ENCODE measurements around the gene VKORC1.

VKORC1 gene

DNA sequence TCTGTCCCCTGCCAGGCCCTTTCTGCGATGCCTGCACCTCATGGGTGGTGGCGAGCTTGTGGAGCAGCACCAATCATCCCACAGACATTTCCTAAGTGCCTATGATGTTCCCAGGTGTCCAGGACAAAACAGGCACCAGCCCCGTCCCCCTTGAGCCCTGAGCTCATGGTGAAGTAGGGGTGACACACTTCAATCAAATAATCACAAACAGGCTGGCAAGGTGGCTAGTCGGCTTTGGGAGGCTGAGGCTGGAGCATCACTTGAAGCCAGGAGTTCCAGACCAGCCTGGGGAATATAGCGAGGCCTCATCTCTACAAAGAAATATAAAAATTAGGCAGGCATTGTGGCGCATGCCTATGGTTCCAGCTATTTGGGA lies 41.7 kb upstream of the VKORC1 start:
- TF ChIP-seq, protein P1, sequence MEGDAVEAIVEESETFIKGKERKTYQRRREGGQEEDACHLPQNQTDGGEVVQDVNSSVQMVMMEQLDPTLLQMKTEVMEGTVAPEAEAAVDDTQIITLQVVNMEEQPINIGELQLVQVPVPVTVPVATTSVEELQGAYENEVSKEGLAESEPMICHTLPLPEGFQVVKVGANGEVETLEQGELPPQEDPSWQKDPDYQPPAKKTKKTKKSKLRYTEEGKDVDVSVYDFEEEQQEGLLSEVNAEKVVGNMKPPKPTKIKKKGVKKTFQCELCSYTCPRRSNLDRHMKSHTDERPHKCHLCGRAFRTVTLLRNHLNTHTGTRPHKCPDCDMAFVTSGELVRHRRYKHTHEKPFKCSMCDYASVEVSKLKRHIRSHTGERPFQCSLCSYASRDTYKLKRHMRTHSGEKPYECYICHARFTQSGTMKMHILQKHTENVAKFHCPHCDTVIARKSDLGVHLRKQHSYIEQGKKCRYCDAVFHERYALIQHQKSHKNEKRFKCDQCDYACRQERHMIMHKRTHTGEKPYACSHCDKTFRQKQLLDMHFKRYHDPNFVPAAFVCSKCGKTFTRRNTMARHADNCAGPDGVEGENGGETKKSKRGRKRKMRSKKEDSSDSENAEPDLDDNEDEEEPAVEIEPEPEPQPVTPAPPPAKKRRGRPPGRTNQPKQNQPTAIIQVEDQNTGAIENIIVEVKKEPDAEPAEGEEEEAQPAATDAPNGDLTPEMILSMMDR (IDR thresholded peaks at IDR 0.05), result no peak

DNA sequence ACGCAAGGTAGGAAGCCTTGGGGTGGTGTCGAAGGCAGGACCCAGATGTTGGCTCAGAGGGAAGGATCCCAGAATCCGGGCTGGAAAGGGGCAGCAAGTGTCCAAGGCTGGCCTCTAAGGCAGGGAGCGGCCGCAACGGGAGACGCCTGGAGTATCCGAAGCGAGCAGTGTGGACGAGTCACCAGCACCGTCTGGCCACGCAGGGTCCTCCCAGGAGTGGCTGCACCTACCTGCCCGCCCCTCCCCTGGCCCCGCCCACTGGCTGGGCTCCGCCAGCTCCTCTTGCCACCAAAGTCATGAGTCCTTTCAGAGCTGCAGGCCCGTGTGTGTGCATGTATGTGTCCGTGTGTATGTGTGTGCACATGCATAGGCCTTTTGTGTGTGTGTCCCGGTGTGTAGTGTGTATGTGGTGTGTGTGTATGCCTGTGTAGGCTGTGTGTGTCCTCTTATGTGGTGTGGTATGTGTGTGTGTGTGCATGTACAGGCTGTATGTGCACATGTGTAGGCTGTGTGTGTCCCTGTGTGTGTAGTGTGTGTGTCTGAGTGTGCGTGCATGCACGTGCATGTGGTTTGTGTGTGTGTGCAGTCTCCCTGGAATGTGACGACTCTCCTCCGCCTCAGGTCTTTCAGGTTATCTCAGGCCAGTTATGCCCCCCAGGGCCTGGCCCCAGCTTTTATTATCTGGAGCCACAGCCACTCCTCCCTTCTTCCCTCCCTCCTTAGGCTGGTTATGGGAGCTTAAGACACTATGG lies 41.1 kb upstream of the VKORC1 start, which contains the start of gene PRSS8:
Gene PRSS8 (minus strand): TSS at position 193 of the 752 bp plus-strand sequence. CDS start 229 bp downstream, outside the sequence.
- TF ChIP-seq, protein P1 (IDR thresholded peaks at IDR 0.05), result no peak

DNA sequence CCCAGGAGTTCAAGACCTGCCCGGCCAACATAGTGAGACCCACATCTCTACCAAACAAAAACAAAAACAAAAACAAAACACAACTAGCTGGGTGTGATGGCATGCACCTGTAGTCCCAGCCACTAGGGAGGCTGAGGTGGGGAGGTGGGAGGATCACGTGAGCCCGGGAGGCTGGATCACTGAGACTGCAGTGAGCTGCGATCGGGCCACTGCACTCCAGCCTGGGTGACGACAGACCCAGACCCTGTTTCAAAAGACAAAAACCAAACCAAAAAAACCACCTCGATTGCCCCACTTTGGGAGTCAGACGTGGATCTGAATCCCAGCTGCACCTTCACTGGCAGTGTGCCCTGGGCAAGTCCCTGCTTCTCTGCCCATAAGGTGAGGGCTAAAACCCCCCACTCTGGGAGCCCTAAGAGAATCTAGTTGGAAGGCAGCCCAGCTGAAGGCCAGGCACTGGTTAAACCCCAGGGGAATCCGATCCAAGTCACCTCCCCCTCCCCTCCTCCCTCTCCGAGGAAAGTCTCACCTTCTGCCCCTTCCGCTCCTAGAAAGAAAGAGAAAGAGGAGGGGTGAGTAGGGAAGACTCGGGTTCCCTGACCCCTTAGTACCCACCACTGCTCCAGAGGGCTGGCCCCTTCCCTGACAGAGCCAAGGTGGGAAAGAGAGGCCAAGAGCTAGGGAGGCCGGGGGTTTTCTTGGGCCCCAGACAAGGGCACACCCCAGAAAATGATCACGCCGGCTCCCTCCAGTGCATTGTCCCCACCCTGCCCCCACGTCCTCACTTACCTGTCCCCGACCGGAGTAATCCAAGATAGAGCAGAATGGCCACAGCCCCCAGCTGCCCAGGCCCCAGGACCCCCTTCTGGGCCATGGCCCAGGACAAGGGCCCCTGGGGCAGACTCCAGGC lies 40.3 kb upstream of the VKORC1 start:
- TF ChIP-seq, protein P1 (IDR thresholded peaks at IDR 0.05), result no peak

DNA sequence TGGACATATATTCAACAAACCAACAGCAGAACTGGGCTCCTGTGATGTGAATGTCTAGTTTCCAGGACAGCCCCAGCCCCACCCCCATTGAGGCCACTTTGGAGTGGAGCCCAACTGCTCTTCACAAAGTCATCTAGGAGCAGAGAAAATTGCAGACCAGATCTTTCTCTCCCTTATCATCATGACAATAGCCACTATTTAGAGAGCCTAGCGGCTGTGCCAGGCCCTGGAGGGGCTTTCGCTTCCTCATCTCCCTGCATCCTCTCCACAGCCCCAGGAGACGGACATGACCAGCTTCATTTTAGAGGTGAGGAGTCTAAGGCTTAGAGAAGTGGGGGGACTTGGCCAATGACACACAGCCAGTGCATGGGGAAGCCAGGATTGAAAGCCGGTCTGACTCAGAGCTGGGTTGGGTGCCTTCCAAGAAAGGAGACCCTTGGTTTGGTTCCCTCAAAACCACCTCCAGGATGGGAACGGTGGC lies 39.5 kb upstream of the VKORC1 start:
- TF ChIP-seq, protein P1 (IDR thresholded peaks at IDR 0.05), result no peak

DNA sequence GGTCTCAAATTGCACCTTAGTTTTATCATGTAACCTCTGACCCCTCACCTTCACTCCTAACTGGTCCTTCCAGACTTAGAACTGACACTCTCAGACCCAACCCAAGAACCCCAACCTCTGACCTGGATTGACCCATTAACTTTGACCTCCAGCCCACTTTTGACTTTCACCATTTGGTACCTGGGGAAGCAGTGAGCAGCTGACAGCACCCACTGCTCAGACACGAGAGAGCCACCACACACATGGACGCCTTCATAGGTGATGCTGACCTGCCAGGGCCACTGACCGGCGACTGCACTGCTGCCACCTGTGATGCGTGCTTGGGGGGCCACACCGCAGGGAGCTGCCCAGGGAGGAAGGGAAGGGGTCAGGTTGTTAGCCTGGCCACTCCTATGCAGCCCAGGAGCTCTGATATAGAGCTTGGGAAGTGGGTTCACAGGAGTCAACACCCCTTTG lies 38.5 kb upstream of the VKORC1 start:
- TF ChIP-seq, protein P1 (IDR thresholded peaks at IDR 0.05), result no peak

DNA sequence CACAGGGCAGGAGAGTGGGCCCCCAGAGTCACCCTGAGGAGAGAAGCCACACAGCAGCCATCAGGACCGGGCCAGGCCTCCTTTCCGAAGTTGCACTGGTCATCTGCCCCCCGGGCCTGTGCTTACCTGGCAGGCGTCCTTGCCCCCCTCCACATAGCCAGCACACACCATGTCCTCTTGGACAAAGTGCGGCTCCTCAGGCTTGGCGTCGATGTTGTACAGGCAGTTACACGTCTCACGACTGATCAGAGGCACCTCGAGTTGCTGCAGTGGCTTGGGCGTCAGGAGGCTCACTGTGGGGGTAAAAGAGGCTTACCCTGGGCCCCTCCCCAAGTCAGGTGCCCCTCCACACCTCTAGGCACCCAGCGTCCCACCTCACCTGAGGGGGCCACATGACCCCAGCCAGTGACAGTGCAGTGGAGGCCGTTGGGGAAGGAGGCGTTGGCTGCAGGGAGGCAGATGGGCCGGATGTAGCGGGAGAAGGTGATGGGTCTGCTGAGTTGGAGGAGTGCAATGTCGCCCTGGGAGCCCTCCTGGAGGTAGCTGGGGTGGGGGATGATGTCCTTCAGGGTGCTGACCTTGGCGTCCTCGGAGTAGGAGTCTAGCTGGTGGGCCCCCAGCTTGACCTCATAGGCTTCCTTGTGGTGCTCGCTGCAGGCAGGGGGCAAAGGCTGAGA lies 37.8 kb upstream of the VKORC1 start:
- TF ChIP-seq, protein P1 (IDR thresholded peaks at IDR 0.05), result no peak

DNA sequence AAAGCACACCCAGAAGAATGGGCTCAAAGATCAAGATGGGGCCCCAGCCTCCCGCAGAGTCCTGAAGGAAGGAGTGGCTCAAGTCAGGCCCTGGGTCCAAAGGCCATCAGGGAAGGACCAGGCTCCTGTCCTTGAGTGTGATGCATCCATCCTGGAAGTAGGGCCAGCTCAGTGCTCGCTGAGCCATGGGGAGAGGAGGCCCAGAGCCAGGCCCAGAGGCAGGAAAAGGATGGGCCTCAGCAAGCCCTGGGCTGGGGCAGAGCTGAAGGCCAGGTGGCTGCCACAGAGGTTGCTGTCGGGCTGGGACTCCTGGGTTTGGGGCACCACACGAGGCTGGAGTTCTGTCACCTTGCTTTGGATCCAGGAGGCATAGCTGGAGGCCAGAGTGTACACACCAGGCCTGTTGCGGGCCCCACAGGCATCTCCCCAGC lies 37.3 kb upstream of the VKORC1 start:
- TF ChIP-seq, protein P1 (IDR thresholded peaks at IDR 0.05), result no peak

All from LNCAP (cell line).